ENCODE results near the gene CIITA. TPM values are rescaled to one million over a fixed set of nuclear protein-coding genes. Genes with fewer than 3 reads are reported as not detected.
"Not testable (repeated sequence)": the region's sequence is repeated elsewhere in the genome, so short reads cannot be mapped to it uniquely, and the experiment has no call there.

CIITA gene, protein sequence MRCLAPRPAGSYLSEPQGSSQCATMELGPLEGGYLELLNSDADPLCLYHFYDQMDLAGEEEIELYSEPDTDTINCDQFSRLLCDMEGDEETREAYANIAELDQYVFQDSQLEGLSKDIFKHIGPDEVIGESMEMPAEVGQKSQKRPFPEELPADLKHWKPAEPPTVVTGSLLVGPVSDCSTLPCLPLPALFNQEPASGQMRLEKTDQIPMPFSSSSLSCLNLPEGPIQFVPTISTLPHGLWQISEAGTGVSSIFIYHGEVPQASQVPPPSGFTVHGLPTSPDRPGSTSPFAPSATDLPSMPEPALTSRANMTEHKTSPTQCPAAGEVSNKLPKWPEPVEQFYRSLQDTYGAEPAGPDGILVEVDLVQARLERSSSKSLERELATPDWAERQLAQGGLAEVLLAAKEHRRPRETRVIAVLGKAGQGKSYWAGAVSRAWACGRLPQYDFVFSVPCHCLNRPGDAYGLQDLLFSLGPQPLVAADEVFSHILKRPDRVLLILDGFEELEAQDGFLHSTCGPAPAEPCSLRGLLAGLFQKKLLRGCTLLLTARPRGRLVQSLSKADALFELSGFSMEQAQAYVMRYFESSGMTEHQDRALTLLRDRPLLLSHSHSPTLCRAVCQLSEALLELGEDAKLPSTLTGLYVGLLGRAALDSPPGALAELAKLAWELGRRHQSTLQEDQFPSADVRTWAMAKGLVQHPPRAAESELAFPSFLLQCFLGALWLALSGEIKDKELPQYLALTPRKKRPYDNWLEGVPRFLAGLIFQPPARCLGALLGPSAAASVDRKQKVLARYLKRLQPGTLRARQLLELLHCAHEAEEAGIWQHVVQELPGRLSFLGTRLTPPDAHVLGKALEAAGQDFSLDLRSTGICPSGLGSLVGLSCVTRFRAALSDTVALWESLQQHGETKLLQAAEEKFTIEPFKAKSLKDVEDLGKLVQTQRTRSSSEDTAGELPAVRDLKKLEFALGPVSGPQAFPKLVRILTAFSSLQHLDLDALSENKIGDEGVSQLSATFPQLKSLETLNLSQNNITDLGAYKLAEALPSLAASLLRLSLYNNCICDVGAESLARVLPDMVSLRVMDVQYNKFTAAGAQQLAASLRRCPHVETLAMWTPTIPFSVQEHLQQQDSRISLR
- polyA plus RNA-seq (2013, experiment 1 of 2; ENCODE audit: insufficient read length): 0.48 TPM
- polyA plus RNA-seq (2013, experiment 2 of 2; ENCODE audit: insufficient read length): 0.94 TPM

DNA sequence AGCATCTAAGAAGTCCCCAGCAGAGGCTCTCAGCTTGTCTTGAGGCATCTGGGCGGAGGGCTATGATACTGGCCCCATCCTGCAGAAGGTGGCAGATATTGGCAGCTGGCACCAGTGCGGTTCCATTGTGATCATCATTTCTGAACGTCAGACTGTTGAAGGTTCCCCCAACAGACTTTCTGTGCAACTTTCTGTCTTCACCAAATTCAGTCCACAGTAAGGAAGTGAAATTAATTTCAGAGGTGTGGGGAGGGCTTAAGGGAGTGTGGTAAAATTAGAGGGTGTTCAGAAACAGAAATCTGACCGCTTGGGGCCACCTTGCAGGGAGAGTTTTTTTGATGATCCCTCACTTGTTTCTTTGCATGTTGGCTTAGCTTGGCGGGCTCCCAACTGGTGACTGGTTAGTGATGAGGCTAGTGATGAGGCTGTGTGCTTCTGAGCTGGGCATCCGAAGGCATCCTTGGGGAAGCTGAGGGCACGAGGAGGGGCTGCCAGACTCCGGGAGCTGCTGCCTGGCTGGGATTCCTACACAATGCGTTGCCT lies at the start of gene CIITA:
Gene CIITA, plus strand, starts transcription at position 404 of the 543 bp plus-strand sequence. Its CDS starts 129 bp downstream, at position 533.
- DNase-seq: peak; percentile 64

DNA sequence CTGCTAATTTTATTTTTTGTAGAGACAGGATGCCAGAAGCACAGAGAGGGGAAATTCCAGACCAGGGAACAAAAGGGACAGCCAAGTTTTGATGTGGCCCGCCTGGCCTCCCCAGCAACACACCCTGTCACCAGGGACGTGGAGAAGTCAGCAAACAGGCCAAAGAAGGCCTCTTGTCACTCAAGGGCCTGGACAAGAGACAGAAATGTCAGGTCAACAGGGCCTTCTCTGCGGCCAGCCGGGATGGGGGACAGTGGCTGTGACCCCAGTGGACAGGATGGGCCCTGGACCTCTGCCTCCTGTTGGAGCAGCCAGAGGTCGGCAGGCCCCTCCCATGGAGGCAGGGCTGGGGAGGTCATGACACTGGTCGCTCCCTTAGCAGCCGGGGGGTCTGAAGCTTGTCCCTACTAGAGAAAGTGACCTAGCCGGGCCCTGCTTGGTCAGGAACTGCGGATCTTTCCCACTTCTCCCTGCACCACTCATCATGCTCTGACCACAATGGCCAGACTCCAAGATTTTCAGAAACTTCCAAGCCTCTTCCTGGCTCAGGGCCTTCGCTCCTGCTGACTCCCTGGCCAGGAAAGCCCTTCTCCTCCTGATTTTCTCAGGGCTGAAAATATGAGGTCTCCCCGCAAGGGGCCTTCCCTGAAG lies 49.2 kb upstream of the CIITA start:
- DNase-seq: peak; percentile 53

DNA sequence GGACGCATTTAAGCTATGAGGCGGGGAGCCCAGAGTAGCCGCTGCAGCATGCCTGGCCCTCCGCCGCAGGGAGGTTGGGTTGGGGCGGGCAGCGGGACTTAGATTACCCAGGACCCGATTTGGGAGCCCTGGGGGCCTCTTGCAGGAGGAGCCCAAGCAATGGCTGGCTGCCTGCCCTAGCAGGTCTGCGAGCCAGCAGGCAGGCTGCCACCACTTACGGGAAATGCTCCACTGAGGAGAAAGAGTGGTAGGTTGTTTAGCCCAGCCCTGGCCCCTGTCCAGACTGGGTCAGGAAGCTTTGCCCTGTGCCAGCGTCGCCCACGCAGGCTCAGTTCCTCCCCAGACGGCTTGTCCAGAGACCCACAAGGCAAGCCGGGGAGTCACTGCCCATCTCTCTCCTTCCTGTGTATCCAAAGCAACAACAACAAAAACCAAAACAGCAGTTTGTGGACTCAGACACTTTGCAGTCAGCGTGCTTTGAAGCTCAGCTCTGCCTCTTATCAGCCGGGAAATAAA lies 48.1 kb upstream of the CIITA start:
- peak; percentile 3 for DNase-seq

GRCh38 chr16:10829390-10830098 lies 47.5 kb upstream of the CIITA start:
- DNase-seq: not testable (repeated sequence)

DNA sequence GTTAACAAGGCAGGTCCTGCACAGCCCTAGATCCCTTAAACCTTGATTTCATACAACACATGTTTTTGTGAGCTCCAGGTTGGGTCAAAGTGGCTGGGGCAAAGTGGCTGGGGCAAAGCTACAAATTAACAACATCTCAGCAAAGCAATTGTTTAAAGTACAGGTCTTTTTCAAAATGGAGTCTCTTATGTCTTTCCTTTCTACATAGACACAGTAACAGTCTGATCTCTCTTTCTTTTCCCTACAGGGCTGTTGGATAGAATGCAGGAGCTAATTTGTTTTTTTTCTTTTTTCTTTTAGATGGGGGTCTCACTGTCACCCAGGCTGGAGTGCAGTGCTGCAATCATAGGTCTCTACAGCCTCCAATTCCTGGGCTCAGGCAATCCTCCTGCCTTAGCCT lies 46.8 kb upstream of the CIITA start:
- not testable (repeated sequence) for DNase-seq

GRCh38 chr16:10831894-10832886 lies 44.8 kb upstream of the CIITA start:
- DNase-seq: no peak

DNA sequence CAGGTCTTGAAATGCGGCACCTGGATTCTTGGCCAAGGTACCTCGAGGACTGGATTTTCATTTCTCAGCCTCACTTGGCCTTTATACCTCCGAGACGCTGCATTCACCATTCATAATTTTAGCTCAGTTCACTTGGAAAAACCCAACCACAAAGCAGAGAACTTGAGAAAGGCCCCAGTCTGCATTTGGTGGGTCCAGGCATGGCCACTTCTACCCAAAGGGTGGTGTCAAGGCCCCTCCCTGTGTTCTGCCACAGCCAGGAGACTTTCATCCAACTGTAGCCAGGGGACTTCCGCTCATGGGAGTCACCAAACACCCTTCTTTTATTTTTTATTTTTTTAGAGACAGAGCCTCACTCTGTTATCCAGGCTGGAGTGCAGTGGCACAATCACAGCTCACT lies 43.7 kb upstream of the CIITA start:
- no peak for DNase-seq

- no peak for DNase-seq
Observed at GRCh38 chr16:10834130-10834529, 42.9 kb upstream of the CIITA start.

DNA sequence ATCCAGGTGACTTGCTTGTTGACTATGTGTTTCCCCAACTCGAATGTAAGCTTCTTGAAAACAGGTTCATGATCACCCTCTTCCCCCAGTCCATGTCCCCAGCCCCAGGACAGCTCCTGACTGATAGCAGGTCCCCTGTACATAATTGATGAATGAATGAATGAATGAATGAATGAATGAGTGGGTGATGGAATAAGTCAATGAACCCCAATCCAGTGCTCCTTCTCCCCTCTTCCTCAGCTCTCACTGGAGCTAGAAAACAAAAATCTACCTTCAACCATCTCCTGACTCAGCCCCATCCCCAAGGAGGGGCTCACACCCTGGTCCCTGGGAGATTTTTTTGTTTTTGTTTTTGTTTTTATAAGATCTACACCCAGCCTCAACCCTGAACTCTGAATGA lies 42.2 kb upstream of the CIITA start:
- no peak for DNase-seq

GRCh38 chr16:10835281-10835931 lies 41.6 kb upstream of the CIITA start:
- DNase-seq: no peak

GRCh38 chr16:10836174-10836853 lies 40.7 kb upstream of the CIITA start:
- no peak for DNase-seq

DNA sequence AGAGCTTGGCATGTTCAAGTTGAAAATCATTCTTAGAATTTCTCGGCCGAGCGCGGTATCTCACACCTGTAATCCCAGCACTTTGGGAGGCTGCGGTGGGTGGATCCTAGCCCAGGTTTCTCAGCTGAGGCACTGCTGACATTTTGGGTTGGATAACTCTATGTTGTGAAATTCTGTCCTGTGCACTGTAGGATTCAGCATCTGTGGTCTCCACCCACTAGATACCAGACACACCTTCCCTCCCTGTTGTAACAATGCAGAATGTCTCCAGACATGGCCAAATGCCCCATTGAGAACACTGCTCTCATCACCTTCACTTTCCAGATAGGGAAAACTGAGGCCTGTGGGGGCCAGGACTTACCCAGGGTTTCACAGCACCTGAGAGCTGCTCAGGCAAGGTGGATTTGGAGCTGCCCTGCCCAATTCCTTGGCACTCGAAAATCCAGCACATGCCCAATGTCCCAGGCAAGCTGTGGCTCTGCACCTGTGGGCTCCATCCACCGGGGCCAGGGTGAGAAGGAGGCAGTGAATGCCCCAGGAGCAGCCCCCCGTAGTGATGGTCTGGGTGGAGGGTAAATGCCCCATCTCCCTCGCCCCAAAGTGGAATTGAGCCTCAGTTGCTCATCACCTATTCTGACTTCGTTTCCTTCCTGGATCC lies 38.3 kb upstream of the CIITA start:
- DNase-seq: no peak

- DNase-seq: no peak
Observed at GRCh38 chr16:10839279-10839666, 37.7 kb upstream of the CIITA start.

GRCh38 chr16:10840703-10841102 lies 36.3 kb upstream of the CIITA start:
- DNase-seq: no peak

GRCh38 chr16:10846213-10846998 lies 30.6 kb upstream of the CIITA start:
- DNase-seq: no peak

DNA sequence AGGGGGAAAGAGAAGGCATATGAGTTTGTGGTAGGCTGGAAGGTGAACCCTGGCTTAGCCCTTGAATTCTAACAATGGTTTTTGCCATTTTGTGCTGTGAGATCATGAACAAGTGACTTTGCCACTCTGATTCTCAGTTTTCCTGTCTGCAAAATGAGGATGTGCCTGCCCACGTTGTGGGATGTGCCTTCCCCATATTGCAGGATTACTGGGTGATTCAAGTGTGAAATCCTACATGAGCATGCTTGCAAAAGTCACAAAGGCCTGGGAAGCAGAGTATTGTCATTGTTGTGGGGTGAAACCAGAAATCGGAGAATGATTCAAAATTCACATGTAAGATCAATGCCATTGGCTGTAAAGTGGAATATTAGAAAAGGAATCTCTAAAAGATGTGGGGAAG lies 29.8 kb upstream of the CIITA start:
- no peak for DNase-seq

Data from fibroblast of skin of back (primary cell).